ENCODE measurements around the gene NRIP1. TPM values are rescaled to one million over a fixed set of nuclear protein-coding genes. Genes with fewer than 3 reads are reported as not detected.

Gene NRIP1
- total RNA-seq, 1 donor from 2014 or later, result 7.5 TPM

GRCh38 chr21:14987370-14988170, 77.2 kb downstream of the NRIP1 start:
- intact Hi-C loops (cut with micrococcal nuclease), result no loop called here

DNA sequence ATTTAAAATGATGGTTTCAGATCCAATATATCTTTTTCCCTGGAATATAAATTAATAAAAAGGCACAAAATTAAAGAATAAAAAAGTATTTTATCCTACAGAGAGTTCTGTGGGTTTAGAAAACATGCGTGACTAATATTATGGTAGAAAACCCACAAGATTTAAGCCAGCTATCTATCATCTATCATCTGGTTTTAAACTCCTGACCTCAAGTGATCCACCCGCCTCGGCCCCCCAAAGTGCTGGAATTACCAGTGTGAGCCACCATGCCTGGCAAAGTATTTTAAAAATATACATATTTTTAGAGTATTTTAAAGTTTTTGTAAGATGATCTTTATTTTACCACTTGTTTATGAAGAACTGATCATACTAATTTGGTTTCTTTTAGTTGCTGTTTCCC, 79.5 kb downstream of the NRIP1 start:
- intact Hi-C loops (cut with micrococcal nuclease), result no loop called here

- intact Hi-C loops (cut with micrococcal nuclease), result no loop called here
These were observed 82.5 kb downstream of the NRIP1 start for GRCh38 chr21:14982336-14982735.

- intact Hi-C loops (cut with micrococcal nuclease), result no loop called here
These were observed 83.6 kb downstream of the NRIP1 start for GRCh38 chr21:14981246-14981645.

- intact Hi-C loops (cut with micrococcal nuclease), result no loop called here
These were observed 85.5 kb downstream of the NRIP1 start for GRCh38 chr21:14979264-14979663.

- intact Hi-C loops (cut with micrococcal nuclease), result no loop called here
These were observed 87.0 kb downstream of the NRIP1 start for GRCh38 chr21:14977814-14978213.

- intact Hi-C loops (cut with micrococcal nuclease), result no loop called here
These were observed 89.5 kb downstream of the NRIP1 start for GRCh38 chr21:14975136-14975919.

- intact Hi-C loops (cut with micrococcal nuclease), result no loop called here
These were observed 92.1 kb downstream of the NRIP1 start for GRCh38 chr21:14972678-14973077.

DNA sequence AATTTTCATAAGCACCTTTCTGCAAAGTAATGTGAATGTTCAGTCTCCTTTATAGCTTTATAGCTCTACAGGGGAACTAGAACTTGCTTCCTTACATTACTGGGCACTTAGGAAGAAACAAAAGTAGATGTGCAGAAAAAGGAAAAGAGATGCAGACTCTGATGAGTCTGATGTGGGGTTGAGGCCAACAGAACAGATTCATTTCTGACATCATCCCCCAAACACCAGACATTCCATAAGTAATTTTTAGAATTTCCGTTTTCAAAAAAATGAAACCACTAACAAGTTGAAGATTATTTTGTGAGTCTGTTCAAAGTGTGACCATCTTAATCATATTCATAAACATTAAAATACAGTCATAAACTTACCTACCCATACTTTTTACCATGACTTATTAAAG, 96.0 kb downstream of the NRIP1 start:
- intact Hi-C loops (cut with micrococcal nuclease), result no loop called here

DNA sequence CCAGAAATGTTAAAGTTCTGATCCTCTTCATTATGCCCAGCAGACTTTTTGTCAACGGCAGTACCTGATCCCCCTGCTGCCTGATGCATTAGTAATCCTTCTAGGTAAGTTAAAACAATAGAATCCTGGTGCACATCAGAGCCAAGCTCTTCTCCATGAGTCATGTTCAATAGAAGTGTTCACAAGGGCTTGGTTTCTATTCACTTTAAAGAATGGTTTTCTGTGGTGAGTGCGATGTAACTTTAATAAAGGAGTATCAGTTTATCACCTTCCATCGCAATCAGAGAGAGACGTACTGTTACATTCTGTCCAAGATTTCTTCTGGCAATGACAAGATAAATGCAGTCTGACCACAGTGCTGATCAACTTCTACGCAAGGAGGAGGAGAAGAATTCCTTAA, 96.8 kb downstream of the NRIP1 start:
- intact Hi-C loops (cut with micrococcal nuclease), result no loop called here

- intact Hi-C loops (cut with micrococcal nuclease), result no loop called here
These were observed 100.2 kb downstream of the NRIP1 start for GRCh38 chr21:14964621-14965020.

GRCh38 chr21:14962217-14962616, 102.6 kb downstream of the NRIP1 start:
- intact Hi-C loops (cut with micrococcal nuclease), result no loop called here

DNA sequence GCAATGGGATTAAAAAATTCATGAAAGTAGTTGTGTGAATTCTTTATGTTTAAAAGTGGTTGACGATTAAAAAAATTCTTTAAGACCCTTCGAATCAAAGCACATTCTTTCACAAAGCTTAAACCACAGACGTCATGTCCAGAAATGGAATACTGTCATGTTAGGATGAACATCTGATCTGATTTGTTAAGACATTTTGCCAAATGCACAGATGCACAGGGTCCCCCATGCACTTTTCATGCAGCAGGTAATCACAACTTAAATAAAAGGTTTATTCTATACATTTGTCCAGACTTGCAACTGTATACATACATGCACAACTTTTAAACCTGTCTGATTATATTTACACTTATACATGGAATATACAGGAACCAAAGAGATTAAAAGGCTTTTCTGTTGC, 103.3 kb downstream of the NRIP1 start:
- intact Hi-C loops (cut with micrococcal nuclease), result no loop called here

GRCh38 chr21:14959343-14959742, 105.5 kb downstream of the NRIP1 start:
- intact Hi-C loops (cut with micrococcal nuclease), result no loop called here

DNA sequence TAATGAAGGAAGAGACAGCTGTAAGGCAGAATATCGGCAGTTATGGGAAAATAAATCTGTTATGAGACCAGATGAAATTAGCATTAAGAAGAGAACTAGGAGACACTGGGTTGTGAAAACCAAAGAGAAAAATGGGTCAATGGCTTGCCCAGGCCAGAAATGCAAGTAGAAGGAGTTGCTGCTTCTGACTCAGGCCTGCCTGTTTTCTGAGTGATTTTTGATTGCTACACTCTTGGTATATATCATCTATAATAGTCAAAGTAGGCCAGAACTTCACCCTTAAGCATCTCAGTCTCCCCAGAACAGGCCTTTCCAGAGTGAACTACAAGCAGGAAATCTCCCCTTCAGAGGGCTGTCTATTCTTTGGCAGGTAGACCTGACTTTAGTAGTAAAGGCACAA, 107.0 kb downstream of the NRIP1 start:
- intact Hi-C loops (cut with micrococcal nuclease), result no loop called here

- intact Hi-C loops (cut with micrococcal nuclease), result no loop called here
These were observed 108.0 kb downstream of the NRIP1 start for GRCh38 chr21:14956807-14957206.

DNA sequence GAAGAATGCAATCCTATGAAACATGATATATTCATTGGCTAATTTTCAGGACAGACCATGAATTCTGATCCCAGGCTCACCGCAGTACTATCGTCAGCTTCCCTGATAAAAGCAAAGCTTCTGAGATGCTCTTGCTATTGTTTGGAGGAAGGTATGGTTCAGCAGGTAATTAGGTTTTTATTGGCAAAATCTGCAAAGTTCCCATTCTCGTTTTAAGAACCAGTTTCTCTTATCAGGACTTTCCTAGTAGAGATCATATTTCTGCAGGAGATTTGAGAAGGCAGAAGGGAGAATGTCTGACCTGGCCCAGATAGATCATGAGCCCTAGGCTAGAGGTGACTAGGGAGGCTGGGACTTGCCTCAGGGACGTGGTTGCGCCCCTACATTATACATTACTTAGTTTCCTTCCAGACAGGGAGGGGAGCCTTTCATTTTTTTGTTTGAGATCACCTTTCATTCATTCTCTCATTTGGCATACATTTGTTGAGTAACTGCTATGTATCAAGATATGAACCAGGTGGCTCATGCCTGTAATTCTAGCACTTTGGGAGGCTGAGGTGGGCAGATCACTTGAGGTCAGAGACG, 108.8 kb downstream of the NRIP1 start:
- intact Hi-C loops (cut with micrococcal nuclease), result no loop called here

DNA sequence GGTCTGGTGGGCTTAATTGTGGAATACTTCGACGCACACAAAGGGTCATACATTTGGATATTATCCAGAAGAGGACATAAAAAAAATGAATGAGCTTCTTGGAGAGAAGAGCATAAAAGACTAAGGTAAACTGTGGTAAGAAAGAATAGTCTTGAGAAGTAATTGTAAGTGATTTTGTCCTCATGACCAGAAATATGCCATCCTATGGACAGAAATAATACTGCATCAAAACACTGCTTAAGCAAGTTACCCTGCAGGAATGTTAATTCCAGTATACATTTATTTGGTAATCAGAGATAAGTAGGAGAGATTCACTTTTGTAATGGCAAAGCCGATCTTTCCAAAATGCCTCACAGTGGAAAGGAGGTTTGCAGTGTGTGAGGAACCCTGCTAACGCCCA, 111.9 kb downstream of the NRIP1 start:
- intact Hi-C loops (cut with micrococcal nuclease), result no loop called here

GRCh38 chr21:14949603-14950002, 115.2 kb downstream of the NRIP1 start:
- intact Hi-C loops (cut with micrococcal nuclease), result no loop called here

GRCh38 chr21:14947613-14948160, 117.1 kb downstream of the NRIP1 start:
- intact Hi-C loops (cut with micrococcal nuclease), result no loop called here

- intact Hi-C loops (cut with micrococcal nuclease), result no loop called here
These were observed 119.6 kb downstream of the NRIP1 start for GRCh38 chr21:14945176-14945575.

GRCh38 chr21:14943616-14944015, 121.2 kb downstream of the NRIP1 start:
- intact Hi-C loops (cut with micrococcal nuclease), result no loop called here
